HepG2 (cell line): ENCODE measurements around the gene LRRC4C. TPM values are rescaled to one million over a fixed set of nuclear protein-coding genes. Genes with fewer than 3 reads are reported as not detected.

Experiments used
- ATAC-seq: fragments of 200-7000 bp; cut with Tn5 transposase; 3 replicates; pipeline ENCODE4 v1.9.1; 2020; ENCODE audit warnings: mild to moderate bottlenecking, moderate library complexity
- BruUV-seq: library from RNA; stranded (reverse); fragments of 400-500 nt; replicated peaks from 2 replicates; lab custom pipeline; 2021; lab: Mats Ljungman, UMichigan
- CTCF ChIA-PET: fragments of 300-600 bp; formaldehyde crosslinking; extraction: SDS; loops from one replicate; lab custom pipeline; 2021; ENCODE audit warnings: low total read pairs, inconsistent platforms, low intra/inter-chr PET ratio; lab: Yijun Ruan, JAX
- POLR2A ChIA-PET: fragments of 350-600 bp; sonication (Branson Sonifier 250); formaldehyde crosslinking; loops from one replicate; lab custom pipeline; 2020; ENCODE audit warnings: antibody characterized with exemption, inconsistent platforms; lab: Yijun Ruan, JAX
- DNase-seq: peaks from one replicate; pipeline ENCODE4 v3.0.0-alpha.2; 2015; ENCODE audit warnings: low spot score
- FAIRE-seq: peaks from 3 replicates; lab custom pipeline; 2011; peaks lifted over from hg19 to GRCh38; lab: Jason Lieb, UNC
- H2AFZ ChIP-seq: one replicate; pipeline ENCODE4 v1.6.1; 2011; ENCODE audit warnings: low read length, inconsistent platforms
- H3K27ac ChIP-seq: fragments of 300-600 bp; 3 replicates; pipeline ENCODE4 v1.8.0; 2011; ENCODE audit warnings: mixed run types, mild to moderate bottlenecking, mixed read lengths, low read length, inconsistent platforms; ENCODE audit not compliant: insufficient read depth; ENCODE audit errors: extremely low read length
- H3K27me3 ChIP-seq, 2 experiments: fragments of 200-600 bp in 1 of 2; 2 replicates in 1 of 2; 3 replicates in 1 of 2; pipeline versions ENCODE4 v1.6.0 to v1.8.0; 2011; ENCODE audit warnings: low read length in 2 of 2, mild to moderate bottlenecking in 2 of 2, moderate library complexity in 2 of 2, inconsistent platforms in 1 of 2; ENCODE audit not compliant: insufficient read depth in 2 of 2, control insufficient read depth in 1 of 2
- H3K36me3 ChIP-seq, 2 experiments: fragments of 200-600 bp in 1 of 2; replicated peaks in 1 of 2; 2 replicates in 1 of 2; 3 replicates in 1 of 2; pipeline versions ENCODE4 v1.5.1 to v1.8.0; 2011; ENCODE audit warnings: low read length in 2 of 2, inconsistent platforms in 1 of 2; ENCODE audit not compliant: insufficient read depth in 2 of 2, control insufficient read depth in 1 of 2
- H3K4me1 ChIP-seq: 2 replicates; pipeline ENCODE4 v1.5.1; 2012; ENCODE audit warnings: low read length, inconsistent platforms; ENCODE audit not compliant: insufficient read depth
- H3K4me2 ChIP-seq: 2 replicates; pipeline ENCODE4 v1.6.0; 2011; ENCODE audit warnings: low read depth, low read length, inconsistent platforms
- H3K4me3 ChIP-seq, 3 experiments: fragments of 200-600 bp in 1 of 3; sonication (generic), shearing (Covaris generic) in 1 of 3; replicated peaks in 1 of 3; 2 replicates each; pipeline ENCODE4 v1.5.1; 2011 to 2016; ENCODE audit warnings: low read length in 3 of 3, inconsistent platforms in 2 of 3, low read depth in 2 of 3, mild to moderate bottlenecking in 2 of 3, control low read depth in 1 of 3, mixed read lengths in 1 of 3; ENCODE audit not compliant: insufficient read depth in 1 of 3
- H3K79me2 ChIP-seq: one replicate; pipeline ENCODE4 v1.6.1; 2011; ENCODE audit warnings: low read length, inconsistent platforms; ENCODE audit not compliant: insufficient read depth
- H3K9ac ChIP-seq: 2 replicates; pipeline ENCODE4 v1.6.0; 2011; ENCODE audit warnings: mild to moderate bottlenecking, low read depth, low read length, inconsistent platforms; ENCODE audit not compliant: insufficient read depth
- H3K9me3 ChIP-seq: 2 replicates; pipeline ENCODE4 v1.5.1; 2012; ENCODE audit warnings: mild to moderate bottlenecking, low read length
- H4K20me1 ChIP-seq: 2 replicates; pipeline ENCODE4 v1.6.0; 2011; ENCODE audit warnings: inconsistent platforms, mild to moderate bottlenecking, low read length, moderate library complexity; ENCODE audit not compliant: insufficient read depth
- IKZF1 ChIP-seq: fragments of 450-650 bp; IDR thresholded peaks from 2 replicates; pipeline ENCODE4 v1.7.1; 2016
- MAFK ChIP-seq, 2 experiments: IDR thresholded peaks in 1 of 2; conservative IDR thresholded peaks in 1 of 2; 2 replicates each; pipeline ENCODE4 v1.6.1; 2011; ENCODE audit warnings: improper control_type of control experiment in 2 of 2, low read length in 2 of 2
- MXD4 ChIP-seq: IDR thresholded peaks from 2 replicates; pipeline ENCODE4 v1.6.1; 2016; ENCODE audit warnings: mild to moderate bottlenecking, missing biosample characterization, missing genetic modification reagents
- PITX1 ChIP-seq: sonication (generic); formaldehyde crosslinking; IDR thresholded peaks from 2 replicates; pipeline ENCODE4 v1.5.1; 2020; ENCODE audit warnings: mild to moderate bottlenecking, missing genetic modification reagents
- PPARG ChIP-seq: conservative IDR thresholded peaks from 2 replicates; pipeline ENCODE4 v1.6.1; 2016; ENCODE audit warnings: missing biosample characterization, missing genetic modification reagents
- REPIN1 ChIP-seq: sonication (generic); formaldehyde crosslinking; IDR thresholded peaks from 2 replicates; pipeline ENCODE4 v1.8.0; 2022; ENCODE audit warnings: missing genetic modification reagents, low read depth, mild to moderate bottlenecking, borderline replicate concordance
- SAP130 ChIP-seq: IDR thresholded peaks from 2 replicates; pipeline ENCODE4 v1.6.1; 2016; ENCODE audit warnings: low read depth
- SP4 ChIP-seq: sonication (generic); formaldehyde crosslinking; IDR thresholded peaks from 2 replicates; pipeline ENCODE4 v1.8.1; 2023; ENCODE audit warnings: mild to moderate bottlenecking, missing genetic modification reagents
- SRY ChIP-seq: sonication (generic); formaldehyde crosslinking; IDR thresholded peaks from 2 replicates; pipeline ENCODE4 v1.8.0; 2022; ENCODE audit warnings: mild to moderate bottlenecking, missing genetic modification reagents
- ZNF235 ChIP-seq: sonication (generic); formaldehyde crosslinking; IDR thresholded peaks from 2 replicates; pipeline ENCODE4 v1.8.1; 2023; ENCODE audit warnings: mild to moderate bottlenecking, missing genetic modification reagents, borderline replicate concordance
- ZSCAN29 ChIP-seq: sonication (generic); formaldehyde crosslinking; conservative IDR thresholded peaks from 2 replicates; pipeline ENCODE4 v1.4.0; 2020; ENCODE audit warnings: mild to moderate bottlenecking, missing genetic modification reagents
- WGBS: methylation state at CpG from one replicate; pipeline ENCODE4 v1.1.6; 2017; ENCODE audit warnings: low lambda C conversion rate; 5-methylcytosine and 5-hydroxymethylcytosine counted together
- in situ Hi-C: cut with HindIII; loops from 2 replicates; pipeline ENCODE4 v1.10.0; 2017; ENCODE audit warnings: low pct_unique_long_range_greater_than_20kb; ENCODE audit not compliant: extremely low pct_ligation_motif_present
- intact Hi-C: fragments of 100-400 bp; cut with micrococcal nuclease; formaldehyde crosslinking; loops from one replicate; pipeline ENCODE4 v1.10.0; 2022; ENCODE audit not compliant: unreplicated experiment
- polyA plus RNA-seq, 8 experiments: library from polyadenylated mRNA; depleted of rRNA in 3 of 8; stranded (reverse) in 7 of 8; unstranded in 1 of 8; fragments of >200 nt; fragmentation: Illumina TruSeq in 4 of 8; extraction: Trizol in 4 of 8; gene quantifications; 2 replicates each; pipeline versions ENCODE4 v1.2.1 to v1.2.3, GENCODE V29; 2011 to 2016; ENCODE audit warnings: low read depth in 4 of 8, missing spikeins in 1 of 8, mixed read lengths in 1 of 8; ENCODE audit not compliant: insufficient read depth in 1 of 8
- total RNA-seq, 5 experiments: library from RNA; depleted of rRNA; stranded (reverse); fragments of >200 nt; fragmentation: Illumina TruSeq; extraction: Trizol; gene quantifications; 2 replicates each; pipeline ENCODE4 v1.2.3, GENCODE V29; 2016; ENCODE audit warnings: low read depth in 1 of 5
- TF ChIP-seq, protein P1 (sequence below): sonication (generic); formaldehyde crosslinking; IDR thresholded peaks from 2 replicates; pipeline ENCODE4 v1.8.0; 2022; ENCODE audit warnings: missing genetic modification reagents, mild to moderate bottlenecking, moderate library complexity, borderline replicate concordance

Gene LRRC4C
- total and polyA plus RNA-seq, 2 of the 13 experiments (the other 11 are each of a cell fraction or from before 2014, with no cell fraction given), result not detected

- no peak overlapping the region for H2AFZ ChIP-seq
- TF ChIP-seq MAFK (conservative IDR thresholded peaks at IDR 0.05 in 1 of 2, IDR thresholded peaks at IDR 0.05 in 1 of 2; ENCODE audit: low read length in 2 of 2) (peak in 1 of 2 experiments; percentile 66; a peak in 2 of 4 replicates), REPIN1 (CRISPR knock-in tag) (no peak)
- TF ChIP-seq, all 625 proteins: peak for 1
- no peak for DNase-seq
- Histone ChIP-seq H3K9ac (no peak overlapping the region), H3K9me3 (no peaks in the 10 kb centered on the region), H3K4me1 (no peaks in the 10 kb centered on the region), H3K4me2 (no peak overlapping the region), H3K36me3 (no peaks in the 10 kb centered on the region), H3K79me2 (no peaks in the 10 kb centered on the region), H3K27me3 (no peaks in the 10 kb centered on the region), H3K27ac (no peak overlapping the region), H4K20me1 (no peaks in the 10 kb centered on the region), H3K4me3 (no peak overlapping the region)
- no peak for ATAC-seq
- no peak for FAIRE-seq
- in situ Hi-C loops, result loop anchor here (25.0 kb wide), 1 partner anchor 872 kb away; no protein-coding TSS in a partner anchor
- CTCF ChIA-PET, result no interaction called here
- intact Hi-C loops, result no loop called here
- WGBS, result 5% methylated on average over 1 of the region's 1 CpG
- POLR2A ChIA-PET, result no interaction called here
- no TSS peak for BruUV-seq
Observed at GRCh38 chr11:40315122-40315521, 1144.3 kb downstream of the LRRC4C start.

DNA sequence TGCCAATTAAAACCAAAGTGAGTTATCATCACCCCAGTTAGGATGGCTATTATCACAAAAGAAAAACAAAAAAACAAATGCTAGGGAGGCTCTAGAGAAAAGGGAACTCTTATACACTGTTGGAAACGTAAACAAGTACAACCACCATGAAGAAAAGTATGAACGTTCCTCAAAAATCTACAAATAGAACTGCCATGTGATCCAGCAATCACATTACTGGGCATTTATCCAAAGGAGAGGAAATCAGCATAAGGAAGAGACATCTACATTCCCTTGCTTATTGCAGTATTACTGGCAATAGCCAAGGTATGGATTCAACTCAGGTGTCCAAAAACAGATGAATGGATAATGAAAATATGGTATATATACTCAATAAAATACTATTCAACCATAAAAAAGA, 1145.1 kb downstream of the LRRC4C start:
- H3K4me1 ChIP-seq, result no peaks in the 10 kb centered on the region
- TF ChIP-seq SAP130 (CRISPR knock-in tag) (no peak), SP4 (CRISPR knock-in tag) (no peak), PPARG (CRISPR knock-in tag) (no peak), MXD4 (no peak), IKZF1 (no peak), SRY (no peak), PITX1 (no peak), ZNF235 (CRISPR knock-in tag) (no peak), ZSCAN29 (no peak)
- TF ChIP-seq, protein P1, sequence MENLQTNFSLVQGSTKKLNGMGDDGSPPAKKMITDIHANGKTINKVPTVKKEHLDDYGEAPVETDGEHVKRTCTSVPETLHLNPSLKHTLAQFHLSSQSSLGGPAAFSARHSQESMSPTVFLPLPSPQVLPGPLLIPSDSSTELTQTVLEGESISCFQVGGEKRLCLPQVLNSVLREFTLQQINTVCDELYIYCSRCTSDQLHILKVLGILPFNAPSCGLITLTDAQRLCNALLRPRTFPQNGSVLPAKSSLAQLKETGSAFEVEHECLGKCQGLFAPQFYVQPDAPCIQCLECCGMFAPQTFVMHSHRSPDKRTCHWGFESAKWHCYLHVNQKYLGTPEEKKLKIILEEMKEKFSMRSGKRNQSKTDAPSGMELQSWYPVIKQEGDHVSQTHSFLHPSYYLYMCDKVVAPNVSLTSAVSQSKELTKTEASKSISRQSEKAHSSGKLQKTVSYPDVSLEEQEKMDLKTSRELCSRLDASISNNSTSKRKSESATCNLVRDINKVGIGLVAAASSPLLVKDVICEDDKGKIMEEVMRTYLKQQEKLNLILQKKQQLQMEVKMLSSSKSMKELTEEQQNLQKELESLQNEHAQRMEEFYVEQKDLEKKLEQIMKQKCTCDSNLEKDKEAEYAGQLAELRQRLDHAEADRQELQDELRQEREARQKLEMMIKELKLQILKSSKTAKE (CRISPR knock-in tag), result no peak
- intact Hi-C loops (no loop called here), in situ Hi-C loops (loop anchor here (25.0 kb wide), 1 partner anchor 873 kb away; no protein-coding TSS in a partner anchor)
- H3K9ac ChIP-seq, result no peak overlapping the region
- 0% methylated on average over 2 of the region's 2 CpGs for WGBS
- FAIRE-seq, result no peak
- CTCF ChIA-PET, result no interaction called here
- H3K36me3 ChIP-seq, result no peaks in the 10 kb centered on the region
- H3K4me3 ChIP-seq, result no peak overlapping the region
- no peak overlapping the region for H3K4me2 ChIP-seq
- no peaks in the 10 kb centered on the region for H3K79me2 ChIP-seq
- no peak overlapping the region for H3K27ac ChIP-seq
- no peak for ATAC-seq
- H2AFZ ChIP-seq, result no peak overlapping the region
- POLR2A ChIA-PET, result no interaction called here
- no peak for DNase-seq
- BruUV-seq, result no TSS peak
- no peaks in the 10 kb centered on the region for H3K27me3 ChIP-seq
- H3K9me3 ChIP-seq, result no peaks in the 10 kb centered on the region
- H4K20me1 ChIP-seq, result no peaks in the 10 kb centered on the region
